ENCODE data around the gene BCAS3. TPM values are rescaled to one million over a fixed set of nuclear protein-coding genes. Genes with fewer than 3 reads are reported as not detected.
"Not testable (repeated sequence)": the region's sequence is repeated elsewhere in the genome, so short reads cannot be mapped to it uniquely, and the experiment has no call there.

Gene BCAS3
- total RNA-seq, 1 donor from 2014 or later: 43.6 TPM

- no peak for DNase-seq
Measured at GRCh38 chr17:61133853-61134252, 456.2 kb downstream of the BCAS3 start.

GRCh38 chr17:61134551-61135235 is 457.0 kb downstream of the BCAS3 start:
- DNase-seq: no peak

DNA sequence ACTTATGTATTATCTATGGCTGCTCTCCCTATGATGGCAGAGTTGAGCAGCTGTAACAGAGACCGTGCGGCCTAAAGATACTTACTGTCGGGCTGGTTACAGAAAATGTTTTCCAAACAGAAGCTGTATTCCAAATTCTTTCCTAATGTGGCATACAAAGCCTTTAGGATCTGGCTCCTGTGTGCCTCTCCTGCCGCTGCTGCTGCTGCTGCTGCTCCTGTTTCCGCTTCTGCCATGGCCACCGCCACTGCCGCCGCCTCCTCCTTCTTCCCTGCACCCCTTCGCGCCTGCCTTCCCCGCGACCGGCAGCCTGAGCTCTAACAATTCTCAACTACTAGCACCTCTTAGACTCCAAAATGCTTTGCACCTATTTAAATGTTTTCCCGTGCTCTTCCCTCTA is 458.1 kb downstream of the BCAS3 start:
- no peak for DNase-seq

- DNase-seq: no peak
Measured at GRCh38 chr17:61136296-61136695, 458.6 kb downstream of the BCAS3 start.

GRCh38 chr17:61139219-61139618 is 461.6 kb downstream of the BCAS3 start:
- peak; percentile 23 for DNase-seq

DNA sequence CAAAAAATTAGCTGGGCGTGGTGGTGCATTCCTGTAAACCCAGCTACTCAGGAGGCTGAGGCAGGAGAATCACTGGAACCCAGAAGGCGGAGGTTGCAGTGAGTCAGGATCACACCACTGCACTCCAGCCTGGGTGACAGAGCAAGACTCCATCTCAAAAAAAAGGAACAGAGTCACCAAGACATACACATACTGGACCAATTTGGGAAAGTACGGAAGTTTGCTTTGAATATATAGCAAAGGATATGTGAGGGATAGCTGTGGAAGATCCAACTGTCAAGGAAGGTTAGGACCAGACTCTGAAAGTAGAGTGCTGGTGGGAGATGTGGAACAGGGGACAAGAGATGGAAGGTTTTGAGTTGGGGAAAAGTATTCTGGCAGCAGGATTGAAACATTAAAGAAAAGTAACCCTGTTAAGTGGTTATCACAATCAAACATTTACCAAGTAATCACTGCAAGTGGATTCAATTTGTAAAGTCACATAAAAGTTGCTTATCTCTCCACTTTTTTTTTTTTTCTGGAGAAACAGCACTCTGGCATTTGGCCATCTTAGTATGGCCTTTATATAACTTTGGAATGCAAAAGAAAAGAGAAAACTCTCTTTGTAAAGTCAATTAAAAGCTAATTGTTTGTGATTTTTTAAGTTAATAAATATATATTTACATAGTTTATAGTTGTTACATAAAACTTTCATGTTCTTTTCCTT is 462.6 kb downstream of the BCAS3 start:
- DNase-seq: no peak

DNA sequence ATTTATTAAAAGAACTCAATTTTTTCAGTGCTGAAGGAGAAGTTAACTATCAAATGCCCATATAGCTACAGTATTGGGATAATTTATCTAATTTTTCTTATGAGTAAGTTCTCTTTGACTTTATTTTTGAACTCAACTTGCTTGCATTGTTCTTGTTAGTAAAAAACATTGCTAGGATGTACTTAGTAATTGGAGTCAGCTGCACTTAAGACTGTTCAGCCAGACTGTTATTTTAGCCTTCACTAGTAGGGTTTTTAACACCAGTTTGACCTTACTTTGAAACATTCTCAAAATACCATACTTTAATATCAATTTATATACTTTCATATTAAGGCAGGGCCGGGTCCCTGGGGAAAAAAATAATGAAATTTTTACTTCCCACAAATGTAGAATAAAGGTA is 465.4 kb downstream of the BCAS3 start:
- no peak for DNase-seq

GRCh38 chr17:61144137-61144536 is 466.5 kb downstream of the BCAS3 start:
- no peak for DNase-seq

- DNase-seq: peak; percentile 31
Measured at GRCh38 chr17:61144617-61145564, 467.2 kb downstream of the BCAS3 start.

GRCh38 chr17:61146833-61147232 is 469.2 kb downstream of the BCAS3 start:
- not testable (repeated sequence) for DNase-seq

DNA sequence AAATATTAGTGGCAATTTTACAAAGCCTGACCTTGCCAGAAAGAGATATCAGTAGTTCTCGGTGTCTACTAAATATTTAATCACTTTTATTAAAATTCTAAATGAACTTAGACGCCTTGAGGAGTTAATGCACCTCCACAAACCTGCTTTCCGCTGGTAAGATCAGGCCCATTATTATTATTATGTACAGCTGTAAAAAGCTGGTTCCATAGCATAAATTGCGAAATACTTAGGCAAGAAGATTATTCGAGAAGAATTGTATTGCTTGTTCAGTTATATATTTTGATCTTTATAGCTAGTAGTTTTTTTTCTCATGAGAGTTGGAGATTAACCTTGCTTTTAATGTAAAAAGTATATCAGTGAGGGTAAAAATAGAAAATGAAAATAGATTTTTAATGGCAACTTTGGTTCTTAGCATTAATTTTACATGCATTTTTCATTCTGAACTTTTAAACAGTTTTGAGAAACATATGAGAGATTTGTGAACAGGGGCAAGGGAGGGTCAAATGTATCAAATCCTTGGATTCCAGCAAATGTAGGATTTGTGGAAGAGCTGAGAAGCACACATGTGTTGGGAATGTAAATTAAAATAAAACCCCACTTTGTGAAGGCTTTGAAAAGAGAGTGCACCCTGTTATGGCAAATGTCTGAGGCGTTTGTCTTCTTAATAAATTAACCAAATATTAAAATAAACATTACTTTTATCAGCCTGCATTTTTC is 471.6 kb downstream of the BCAS3 start:
- no peak for DNase-seq

- DNase-seq: no peak
Measured at GRCh38 chr17:61149862-61150362, 472.3 kb downstream of the BCAS3 start.

DNA sequence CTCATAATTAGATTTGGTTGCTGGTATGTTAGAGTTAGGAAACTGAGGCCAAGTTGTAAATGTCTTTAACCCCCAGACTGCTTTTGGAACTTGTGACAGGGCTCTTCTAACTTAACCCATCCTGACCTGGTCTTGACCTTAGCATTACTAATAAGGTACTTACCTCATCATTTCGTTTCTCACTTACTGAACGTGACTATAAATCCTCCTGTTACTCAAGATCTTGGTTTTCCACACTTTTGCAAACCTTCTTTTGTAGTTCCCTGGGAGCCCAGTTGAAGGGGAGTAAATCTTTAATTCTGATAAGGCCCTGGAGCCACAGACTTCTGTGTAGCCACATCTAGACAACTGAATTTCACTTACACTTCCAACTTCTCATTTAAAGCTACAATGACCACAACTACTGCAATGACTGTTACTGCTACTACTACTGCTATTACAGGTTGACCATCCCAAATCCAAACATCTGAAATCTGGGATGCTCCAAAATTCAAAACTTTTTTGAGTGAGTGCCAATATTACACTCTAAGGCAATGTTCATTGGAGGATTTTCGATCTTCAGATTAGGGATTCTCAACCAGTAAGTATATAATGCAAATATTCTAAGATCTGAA is 473.1 kb downstream of the BCAS3 start:
- no peak for DNase-seq

- DNase-seq: no peak
Measured at GRCh38 chr17:61152898-61153297, 475.2 kb downstream of the BCAS3 start.

DNA sequence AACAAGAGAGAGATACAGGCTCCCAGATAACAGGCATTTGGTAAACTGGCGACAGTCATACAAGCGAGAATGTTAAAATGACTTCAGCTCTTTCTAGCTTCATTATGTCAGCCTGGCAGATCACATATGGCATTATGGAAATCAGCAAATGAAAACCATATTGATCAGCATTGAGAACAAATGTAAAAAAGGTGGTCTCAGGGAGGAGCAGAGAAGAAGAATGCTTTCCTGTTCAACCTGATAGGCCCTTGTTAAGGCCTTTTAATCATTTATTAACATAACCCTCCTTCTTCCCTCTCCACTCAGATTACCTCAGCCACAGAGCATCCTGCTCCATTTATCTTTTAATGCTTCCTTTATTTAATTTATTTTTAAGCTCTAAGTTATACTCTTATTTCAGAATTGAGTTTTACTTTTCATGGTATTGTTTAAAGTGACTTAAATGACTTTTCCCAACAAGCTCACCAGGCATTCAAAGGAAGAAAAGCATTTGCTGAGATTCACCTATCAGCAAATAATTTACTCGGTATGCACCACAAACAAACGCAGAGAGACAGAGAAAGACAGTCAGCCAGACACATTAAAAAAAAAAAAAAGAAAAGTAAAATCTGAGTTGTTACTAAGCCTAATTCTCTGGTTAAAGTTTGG is 478.1 kb downstream of the BCAS3 start:
- no peak for DNase-seq

DNA sequence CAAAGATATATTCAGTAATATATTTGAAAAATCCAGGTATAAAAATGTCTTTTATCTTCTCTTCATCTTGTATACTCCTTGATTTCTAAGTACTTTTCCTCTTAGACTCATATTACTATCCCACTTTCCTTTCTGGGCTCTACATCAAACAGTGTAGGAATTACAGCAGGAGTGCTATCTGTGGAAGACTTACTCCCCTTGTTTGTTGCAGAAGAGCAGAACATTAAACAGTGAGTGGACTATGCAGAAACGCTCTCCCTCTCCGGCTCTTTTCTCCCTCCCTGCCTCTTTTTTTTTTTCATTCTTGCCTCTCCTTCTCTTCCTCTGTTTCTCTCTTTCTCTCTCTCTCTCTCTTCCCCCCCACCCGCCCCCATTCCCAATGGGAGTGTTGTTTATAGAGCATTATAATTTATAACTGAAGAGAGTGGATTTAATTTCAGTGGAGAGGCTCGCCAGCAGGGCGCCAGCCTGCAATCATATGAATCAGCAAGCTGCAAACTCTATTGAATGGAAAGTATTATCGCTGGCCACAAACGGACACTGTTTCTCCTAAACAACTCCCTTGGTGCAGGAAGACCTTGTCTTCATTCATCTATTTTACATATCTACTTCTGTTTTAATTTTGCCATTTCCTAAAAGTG is 479.7 kb downstream of the BCAS3 start:
- no peak for DNase-seq

GRCh38 chr17:61158376-61158775 is 480.7 kb downstream of the BCAS3 start:
- no peak for DNase-seq

DNA sequence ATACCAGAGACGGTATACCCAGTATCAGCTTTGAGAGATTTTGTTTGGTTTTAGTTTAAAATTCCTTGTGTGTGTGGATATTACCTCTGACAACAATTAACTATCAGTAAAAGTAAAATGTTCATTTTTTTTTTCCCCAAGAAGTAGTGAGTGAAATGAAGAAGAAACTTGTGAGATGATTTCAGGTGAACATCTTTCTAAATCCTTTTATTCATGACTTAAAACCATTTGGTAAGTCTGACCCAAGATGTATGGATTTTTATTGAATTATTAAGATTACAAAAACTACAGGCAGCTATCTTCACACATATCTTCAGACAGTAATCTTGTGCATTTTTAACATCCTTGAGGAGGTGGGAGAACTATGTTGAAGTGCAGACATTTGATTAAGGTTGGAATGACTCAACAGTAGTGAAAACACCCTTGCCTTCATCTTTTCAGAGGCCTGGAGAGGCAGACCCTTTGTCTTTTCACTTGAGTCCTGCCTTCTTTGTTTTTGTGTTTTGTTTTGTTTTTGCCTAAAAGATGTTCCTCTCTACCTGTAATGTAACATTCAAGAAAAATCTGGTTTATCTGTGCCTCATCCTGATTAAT is 481.7 kb downstream of the BCAS3 start:
- no peak for DNase-seq

DNA sequence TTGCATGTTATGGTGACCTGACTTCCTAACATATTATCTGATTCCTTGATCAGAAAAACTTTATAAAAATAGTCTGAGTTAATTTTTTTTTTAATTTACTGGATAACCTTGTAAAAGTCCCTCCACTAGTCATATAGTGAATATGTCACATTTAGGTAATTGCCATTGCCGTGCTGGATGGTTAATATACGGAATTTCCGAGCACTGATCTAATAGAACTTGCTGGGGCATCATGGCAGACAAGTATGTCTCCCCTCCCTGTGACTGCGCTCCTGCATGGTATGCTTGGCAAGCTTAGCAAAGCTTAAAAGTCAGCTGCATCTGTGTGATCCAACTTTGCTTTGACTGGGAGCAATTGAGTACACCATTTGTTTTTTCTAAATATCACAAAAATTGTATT is 482.6 kb downstream of the BCAS3 start:
- DNase-seq: no peak

Measured in skin of body (tissue), 2 donors.